Measurements from ENCODE around the gene SLCO3A1. TPM values are rescaled to one million over a fixed set of nuclear protein-coding genes. Genes with fewer than 3 reads are reported as not detected.

Gene SLCO3A1
- total RNA-seq, 1 donor from 2014 or later = 1.2 TPM

DNA sequence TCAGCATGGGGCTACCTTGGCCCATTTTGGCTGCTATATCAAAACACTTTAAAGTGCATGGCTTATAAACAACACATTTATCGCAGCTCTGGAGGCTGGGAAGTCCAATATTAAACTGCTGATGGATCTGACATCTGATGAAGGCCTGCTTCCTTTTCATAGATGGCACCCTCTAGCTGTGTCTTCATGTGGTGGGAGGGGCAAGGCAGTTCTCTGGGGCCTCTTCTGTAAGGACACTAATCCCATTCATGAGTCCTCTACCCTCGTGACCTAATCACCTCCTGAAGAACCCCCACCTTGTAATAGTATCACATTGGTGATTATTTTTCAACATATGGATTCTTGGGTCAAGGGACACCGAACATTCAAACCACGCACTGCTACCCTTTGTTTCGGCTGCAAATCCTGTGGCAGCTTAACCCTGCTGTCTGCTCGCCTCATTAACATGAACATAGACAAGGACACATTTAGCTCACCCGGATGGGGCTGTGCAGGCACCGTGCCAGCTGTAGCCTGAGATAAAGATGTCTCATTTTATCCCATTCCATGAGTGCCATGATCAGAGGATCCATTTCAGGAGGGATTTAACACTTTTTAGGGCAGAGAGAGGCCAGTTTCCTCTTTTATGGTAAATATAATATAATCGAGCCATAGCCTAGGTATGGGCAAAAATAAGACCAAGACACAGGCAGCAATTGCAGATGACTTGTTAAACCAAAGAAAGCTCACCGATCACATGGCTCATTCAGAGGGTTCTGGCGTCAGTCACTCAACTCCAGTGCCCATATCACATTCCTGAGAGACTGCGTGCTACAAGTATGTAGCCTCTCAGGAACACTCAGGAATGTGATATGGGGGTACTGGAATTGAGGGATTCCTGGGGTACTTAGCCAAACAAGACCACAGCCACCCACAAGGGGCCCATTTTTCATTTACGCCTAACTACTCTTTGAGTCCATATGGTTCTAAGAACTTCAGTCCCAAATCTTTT lies 289.0 kb downstream of the SLCO3A1 start:
- no peak for DNase-seq

DNA sequence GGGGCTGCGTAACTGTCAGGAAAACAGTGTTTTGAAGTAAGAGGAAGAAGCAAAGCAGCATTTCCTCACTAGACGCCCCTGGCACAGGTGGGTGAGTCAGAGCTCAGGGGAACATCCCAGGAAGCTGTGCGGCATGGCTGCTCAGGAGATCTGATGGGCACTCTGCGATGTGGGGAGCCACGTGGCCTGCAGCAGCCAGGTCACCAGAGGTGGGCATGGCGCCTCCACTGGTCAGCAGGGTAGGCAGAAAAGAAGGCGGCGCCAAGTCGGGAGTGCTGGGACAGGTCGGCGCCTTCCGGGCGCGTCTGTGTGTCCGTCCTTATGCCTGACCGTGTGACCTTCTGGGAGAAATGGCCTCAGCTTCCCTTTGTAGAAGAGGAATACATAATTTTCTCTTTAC lies 290.3 kb downstream of the SLCO3A1 start:
- DNase-seq = no peak

DNA sequence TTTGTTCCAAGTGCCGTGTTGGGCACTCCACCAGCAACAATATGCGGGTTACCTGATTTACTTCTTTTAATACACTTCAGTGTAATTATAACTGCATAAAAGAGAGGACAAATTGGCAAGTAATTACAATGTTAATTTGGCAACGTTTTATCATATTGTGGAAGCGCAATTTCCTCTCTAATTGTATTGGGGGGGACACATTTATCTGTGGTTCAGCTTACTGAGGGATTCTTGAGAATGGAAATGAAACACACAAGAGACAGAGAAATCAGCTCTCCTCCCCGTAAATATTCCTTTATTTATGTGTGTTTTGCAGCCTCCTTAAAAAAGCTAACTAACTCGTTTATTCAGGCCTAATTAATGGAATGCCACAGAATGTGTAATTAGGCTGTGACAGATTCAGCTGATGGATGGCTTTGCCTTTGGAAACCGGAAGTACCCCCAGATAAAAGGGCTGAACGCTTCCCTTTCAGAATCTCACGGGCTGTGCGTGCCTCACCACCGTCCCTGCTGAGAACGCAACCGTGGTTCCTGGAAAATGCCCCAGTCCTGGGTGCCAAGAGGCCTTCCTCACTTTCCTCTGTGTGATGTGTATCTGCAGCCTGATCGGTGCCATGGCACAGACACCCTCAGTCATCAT lies 293.1 kb downstream of the SLCO3A1 start:
- DNase-seq = no peak

DNA sequence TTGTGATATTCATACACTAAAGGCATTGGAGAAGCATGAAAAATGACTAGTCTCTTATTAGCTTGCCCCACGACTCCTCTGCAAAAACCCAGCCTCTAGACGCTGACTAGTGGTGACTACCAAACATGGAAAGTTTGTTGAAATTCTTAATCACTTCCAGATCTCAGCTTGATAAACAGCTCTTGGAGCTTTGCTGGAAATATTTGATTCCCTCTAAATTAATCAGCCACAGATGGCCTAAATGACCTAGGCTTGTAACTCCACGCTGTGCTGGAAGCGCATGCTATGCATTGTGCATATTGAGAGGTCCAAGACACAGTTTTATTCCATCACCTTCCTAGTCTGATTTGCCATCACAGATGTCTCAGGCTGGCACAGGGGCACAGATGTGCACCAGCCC lies 295.5 kb downstream of the SLCO3A1 start:
- no peak for DNase-seq

DNA sequence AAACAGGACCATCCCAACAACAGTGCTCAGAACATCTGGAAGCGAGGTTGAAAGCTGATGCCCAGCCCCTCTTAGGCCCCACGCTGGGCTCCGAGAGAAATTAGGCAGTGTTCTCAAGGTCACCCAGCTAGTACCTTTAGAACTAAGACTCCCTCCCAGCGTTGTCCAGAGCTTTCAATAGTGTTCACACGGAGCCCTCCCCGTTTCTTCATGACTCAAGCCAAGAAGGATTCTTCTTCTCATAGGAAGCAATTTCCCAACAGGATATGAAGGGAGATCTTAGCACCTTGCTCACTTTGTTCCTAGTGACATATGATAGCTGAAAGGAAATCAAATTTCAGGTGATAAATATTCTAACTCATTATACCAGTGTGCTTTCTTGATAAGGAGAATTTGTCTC lies 296.0 kb downstream of the SLCO3A1 start:
- no peak for DNase-seq

DNA sequence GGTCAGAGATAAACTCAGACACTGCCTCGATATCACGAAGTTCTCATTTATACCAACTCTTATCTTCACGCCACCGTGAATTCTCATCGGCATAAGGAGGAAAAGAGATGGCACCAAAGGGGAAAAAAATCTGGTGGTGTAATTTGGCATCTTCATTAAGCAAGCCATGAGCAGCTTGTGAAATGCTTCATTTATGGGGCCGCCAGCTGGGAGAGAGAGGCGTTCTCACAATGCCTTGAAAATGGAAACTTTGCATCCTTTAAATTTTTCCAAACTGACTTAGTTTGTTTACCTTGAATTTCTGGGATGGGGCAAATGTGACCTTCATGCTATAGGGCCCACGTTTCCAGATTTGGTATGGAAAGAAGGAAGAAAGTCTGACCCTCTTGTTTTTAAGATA lies 297.7 kb downstream of the SLCO3A1 start:
- DNase-seq = no peak

DNA sequence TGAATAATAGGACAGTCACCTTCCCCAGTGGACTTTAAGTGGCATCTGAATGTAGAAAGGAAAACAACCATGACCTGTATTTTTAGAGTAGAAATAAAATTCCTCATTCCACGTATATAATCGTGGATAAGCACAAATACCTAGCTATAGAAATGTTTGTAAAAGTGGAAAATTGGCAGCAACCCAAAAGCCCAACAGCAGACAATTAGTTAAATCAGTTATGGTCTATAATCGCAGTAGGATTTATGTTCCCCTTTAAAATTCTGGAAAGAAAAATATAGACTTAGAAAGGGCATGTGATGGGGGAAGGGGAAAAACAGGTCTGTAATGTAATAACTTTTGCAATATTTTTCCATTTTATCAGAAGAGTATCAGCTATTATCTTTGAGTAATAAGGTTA lies 298.2 kb downstream of the SLCO3A1 start:
- no peak for DNase-seq

DNA sequence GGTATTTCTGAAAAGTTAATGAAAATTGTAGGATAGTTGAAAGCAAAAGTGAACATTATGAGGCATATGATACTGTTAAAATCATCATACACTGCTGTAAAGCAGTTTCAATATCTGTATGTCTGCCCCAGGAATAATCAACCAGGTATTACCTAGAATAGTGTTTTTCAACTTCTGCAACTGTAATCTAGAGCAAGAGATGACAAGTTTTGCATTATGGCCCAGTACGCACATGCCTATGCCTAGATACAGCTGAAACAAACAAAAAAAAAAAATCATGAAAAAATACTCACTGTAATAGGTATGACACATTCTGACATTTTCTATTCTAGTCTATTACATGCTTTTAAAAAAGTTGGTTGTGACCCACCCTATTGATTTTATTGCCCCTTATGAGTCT lies 299.5 kb downstream of the SLCO3A1 start:
- no peak for DNase-seq

DNA sequence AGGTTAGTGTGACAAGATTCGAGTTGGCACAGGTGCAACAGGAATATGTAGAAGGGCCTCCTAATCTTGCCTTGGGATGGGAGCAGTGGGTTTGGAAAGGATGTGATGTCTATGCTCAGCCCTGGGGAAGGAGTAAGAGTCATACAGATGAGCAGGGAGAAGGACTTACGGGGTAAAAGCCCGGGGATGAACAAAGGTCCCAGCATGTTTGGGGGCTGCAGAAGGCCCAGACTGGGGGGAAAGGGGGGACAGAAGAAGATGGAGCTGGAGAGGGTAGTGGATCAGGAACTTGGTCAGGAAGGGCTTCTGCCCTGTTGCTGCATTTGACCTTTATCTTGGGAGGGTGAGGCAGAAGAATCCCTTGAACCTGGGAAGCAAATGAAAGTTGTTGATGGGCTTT lies 300.1 kb downstream of the SLCO3A1 start:
- DNase-seq = no peak

DNA sequence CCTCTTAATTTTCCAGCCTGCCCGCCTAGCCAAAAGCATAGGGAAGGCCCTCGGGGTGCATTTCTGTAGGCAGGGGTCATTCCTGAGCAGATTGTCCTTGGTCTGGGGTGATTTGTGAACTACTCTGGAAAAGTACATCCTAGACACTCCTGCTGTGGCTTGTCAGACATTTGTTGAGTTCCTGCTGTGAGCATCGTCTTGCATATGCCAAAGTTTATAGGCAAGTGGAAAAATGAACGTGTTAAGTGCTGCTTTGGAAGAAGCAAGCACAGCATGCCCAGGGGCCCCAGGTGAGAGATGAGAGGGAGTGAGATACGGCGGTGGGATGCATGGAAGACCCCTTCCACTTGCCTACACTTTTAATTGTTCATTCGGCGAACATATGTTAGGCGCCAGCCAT lies 302.4 kb downstream of the SLCO3A1 start:
- no peak for DNase-seq

DNA sequence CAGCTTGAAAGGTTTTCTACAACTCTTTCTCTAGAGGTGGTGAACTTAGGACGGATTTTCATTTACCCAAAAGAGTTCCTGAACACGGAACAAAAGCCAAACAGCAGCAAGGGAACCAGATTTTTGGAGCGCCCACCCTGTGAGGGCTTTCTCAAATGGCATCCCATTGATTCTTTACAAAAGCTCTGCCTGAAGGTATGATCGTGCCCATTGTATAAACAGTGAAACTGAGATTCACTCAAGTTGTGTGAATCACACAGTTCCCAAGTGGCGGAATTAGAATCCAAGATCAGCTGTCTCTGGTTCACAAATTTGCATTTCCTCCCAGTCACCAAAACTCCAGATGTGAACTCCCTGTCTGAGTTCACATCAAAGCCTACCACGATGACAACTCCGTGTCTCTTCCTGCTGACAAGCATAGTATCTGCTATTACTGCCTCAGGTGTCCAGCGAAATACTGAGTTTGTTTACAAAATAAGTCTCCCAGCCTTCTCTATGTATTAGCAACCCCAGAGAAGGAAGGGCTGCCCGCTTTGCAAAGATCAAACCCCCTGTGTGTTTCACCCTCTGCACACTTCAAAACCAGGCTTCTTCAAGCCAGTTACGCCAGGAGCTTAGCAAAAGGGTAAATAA lies 304.3 kb downstream of the SLCO3A1 start:
- DNase-seq = no peak

DNA sequence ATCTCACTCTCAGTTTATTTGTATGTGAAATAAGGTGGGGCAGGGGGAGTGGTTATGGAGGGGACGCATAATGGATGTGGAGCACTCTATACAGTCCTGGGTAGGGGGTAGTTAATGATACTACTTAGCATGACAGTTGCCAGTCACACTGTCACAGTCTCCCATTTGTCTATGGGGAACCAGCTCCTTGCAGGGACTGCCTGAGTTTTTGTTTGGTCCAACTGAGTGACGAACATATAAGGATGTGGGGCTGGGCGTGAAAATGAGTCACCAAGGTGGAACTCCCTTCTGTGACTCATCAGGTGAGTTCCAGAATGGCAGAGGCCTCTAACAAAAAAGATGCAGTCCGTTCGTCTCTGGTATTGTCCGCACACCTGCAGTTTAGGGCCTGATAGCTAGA lies 304.9 kb downstream of the SLCO3A1 start:
- no peak for DNase-seq

DNA sequence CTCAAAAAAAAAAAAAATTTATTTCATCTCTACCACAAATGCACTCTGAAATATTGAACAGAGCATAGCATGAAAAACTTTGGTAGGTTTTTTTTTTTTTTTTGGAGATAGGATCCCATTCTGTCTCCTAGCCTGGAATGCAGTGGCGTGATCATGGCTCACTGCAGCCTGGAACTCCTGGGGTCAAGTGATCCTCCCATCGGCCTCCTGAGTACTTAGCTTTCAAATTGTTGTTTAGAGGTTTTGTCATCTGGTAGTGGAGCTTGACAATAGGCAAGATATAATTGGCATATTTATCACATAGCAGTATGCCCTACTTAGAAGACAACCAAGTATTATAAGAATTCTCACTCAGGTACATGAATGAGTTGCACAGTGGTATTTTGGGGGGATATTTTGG lies 306.0 kb downstream of the SLCO3A1 start:
- no peak for DNase-seq

DNA sequence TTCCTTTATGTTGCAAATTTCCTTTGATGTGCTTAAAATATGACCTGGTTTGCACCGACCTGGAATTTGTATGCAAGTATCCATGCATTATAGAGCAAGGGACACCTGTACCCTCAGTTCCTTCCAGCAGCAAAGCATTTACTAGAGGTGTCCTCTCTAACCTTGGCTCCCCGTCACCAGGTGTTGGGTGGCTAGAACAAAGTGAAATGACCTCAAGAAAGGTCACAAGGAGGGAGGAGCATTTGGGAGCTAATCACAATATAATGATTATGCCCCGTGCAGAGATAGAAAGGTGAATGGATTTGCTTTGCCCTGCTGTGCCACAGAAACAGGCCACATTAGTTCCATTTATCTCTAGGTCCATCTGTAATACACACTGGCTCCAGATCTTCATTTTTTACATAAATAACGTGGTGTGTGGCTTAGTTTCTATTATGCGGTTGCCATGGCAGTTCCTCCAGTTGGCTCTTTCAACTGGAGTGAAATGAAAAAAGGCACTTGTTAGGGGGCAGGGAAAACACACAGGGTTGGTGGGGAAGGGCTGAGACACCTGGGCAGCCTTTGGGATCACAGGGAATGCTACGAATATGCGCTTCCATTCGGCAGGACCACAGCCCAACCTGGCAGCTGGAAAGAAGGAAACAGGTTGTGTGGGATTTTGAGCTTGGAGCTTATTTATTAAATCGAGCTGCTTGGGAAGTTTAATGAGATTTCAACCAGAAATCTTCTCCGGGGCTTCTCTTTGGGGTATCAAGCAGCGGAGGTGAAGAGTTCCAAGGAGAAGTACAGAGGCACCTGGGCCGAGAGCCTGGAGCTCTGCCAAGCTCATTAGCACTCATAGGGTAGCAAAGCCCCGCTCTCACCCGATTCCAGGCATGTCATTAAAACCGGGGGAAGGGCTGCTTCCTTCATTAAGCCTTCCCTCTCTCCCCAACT lies 306.7 kb downstream of the SLCO3A1 start:
- DNase-seq = no peak

DNA sequence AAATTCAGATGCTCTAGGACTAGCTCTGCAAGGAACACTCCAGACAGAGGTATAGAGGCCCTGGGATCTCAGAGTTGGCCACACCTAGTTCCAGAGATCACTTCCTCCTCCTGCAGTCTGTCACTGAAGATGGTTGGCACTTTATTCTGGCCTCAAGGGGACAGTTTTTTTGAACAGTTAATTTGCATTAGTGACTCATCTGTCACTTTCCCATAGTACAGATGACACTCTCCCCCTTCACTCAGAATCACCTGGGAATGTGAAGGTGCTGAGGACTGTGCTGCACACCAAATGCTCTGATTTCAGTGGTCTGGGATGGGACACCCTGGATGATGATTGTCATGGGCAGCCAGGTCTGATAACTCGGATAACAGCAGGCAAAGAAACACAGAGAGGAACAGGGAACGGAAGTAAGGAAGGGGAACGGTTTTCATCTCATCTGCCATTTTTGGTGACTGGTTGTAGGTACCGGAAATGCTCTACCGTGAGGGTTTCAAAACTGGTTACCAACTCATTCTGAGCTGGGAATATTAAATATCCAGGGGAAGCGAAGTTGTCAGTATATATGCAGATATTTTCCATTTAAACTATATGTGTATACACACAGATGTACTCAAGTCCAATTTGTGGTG lies 307.6 kb downstream of the SLCO3A1 start:
- no peak for DNase-seq

DNA sequence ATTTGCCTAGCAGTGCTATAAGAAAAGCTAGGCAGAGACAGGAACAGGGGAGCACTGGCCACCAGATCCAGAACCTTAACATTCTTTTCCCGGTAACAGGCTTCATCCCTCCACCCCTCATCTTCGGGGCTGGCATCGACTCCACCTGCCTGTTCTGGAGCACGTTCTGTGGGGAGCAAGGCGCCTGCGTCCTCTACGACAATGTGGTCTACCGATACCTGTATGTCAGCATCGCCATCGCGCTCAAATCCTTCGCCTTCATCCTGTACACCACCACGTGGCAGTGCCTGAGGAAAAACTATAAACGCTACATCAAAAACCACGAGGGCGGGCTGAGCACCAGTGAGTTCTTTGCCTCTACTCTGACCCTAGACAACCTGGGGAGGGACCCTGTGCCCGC lies 309.1 kb downstream of the SLCO3A1 start:
- DNase-seq = no peak

DNA sequence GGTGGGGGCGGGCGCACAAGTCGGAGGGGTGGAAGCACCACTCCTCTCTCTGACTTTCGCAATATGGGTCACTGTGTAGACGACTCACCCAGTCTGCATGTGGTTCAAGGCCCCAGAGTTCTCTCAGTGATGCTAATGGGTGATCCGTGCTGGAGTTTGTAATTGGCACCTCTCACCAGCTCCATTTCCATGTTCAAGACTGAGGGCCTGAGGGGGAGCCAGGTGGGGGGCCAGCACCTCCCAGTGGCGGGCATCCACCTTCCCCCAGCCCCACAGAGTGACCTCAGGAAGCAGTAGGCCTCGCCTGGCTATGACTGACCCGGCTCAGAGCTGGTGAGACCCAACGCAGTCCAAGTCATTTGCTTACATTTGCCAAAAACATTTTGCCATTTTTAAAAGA lies 310.1 kb downstream of the SLCO3A1 start:
- no peak for DNase-seq

DNA sequence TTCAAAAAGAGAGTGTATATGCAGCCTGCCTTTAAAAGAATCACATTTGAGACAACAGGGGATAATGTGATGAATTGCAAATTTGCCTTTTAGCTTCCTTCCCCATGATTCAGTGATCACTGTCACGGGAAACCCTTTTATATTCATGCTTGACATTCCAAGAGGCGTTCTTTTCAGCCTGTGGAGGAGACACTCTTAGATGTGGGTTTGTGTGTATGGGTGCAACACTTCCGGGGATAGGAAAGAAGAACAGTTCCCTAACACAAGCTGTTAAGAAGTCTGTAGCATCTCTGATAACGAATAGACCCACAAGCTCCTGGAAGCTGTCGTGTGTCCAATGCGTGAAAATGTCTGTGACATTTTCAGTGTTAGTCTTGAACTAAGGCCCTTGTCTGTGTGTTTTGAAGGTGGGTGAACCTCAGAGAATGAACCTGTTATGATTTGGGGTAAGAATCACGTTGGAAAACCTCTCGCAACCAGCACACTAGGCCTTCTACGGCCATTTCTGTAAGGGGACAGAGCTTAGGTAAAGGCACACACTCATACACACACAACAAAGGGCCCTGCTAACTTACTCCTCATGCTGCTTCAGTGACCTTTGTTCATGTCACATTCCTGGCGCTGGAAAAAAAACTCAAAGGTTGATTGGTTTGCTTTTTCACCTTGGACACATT lies 311.0 kb downstream of the SLCO3A1 start:
- DNase-seq = no peak

DNA sequence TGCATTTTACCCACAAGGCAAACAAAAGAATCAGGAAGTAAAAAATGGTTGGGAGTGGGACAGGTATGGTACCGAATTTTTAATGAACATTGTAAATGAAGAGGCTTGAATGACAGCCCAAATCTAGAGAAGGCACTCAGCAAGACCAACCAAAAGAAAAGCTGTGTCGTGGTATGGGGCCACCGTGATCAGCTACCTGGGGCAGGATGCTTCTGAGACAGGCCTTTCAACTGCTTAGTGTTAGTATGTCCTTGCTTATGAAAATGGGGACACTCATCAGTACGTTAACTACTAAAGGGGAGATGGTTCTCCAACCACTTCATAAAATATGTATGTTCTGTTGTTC lies 311.5 kb downstream of the SLCO3A1 start:
- DNase-seq = no peak

DNA sequence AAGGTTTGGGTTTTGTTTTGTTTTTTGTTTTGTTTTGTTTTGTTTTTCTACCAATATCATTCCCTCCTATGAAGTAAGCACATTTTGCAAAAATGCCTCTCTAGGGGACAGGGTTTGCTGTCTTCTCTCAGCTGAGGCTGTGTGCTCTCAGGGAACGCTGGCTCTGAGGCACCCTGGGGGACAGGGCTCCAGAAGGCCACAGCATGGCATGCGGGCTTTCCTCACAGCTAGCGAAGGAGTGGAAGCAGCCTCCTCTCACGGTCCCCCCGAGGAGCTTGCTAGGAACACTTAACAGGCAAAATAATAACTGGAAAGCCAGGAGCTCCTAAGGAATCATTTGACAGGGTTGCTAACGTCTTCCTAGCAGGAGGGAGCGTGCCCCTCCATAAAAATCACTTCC lies 312.5 kb downstream of the SLCO3A1 start:
- no peak for DNase-seq

DNA sequence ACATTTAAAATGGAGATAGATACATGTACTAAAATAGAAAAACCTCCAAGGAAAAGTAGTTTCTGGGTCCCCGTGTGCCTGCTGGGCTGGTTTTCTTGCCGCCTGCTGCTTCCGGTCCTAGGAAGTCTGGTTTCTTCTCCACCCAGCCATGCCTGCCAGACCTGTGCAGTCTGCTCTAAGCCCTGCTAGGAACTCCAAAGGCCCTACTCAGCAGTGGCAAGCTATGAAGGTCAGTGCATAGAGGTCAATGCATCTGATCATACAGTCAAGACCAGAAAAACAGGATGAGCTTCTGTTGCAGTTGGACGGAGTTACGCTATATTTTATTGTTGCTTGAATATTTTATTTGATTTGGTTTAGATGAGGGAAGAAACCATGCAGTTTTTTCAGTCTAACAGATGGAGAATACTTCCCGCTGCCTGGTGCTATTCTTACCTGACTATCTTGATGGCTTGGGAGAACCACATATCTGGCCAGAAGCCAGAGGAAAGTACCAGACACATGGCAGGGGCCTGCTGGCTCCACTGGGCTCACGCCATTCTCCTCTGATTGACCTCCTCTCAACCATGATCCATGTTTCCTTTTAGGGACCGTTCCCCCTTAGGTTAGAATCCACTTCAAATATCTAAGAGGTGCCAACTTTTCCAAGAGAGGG lies 313.4 kb downstream of the SLCO3A1 start:
- no peak for DNase-seq

All from dermis blood vessel endothelial cell (primary cell).